ENCODE data around the gene CASP8. TPM values are rescaled to one million over a fixed set of nuclear protein-coding genes. Genes with fewer than 3 reads are reported as not detected.

Gene CASP8
- total and polyA plus RNA-seq, 2 of the 13 experiments (the other 11 are each of a cell fraction or from before 2014, with no cell fraction given), result 25.0 to 52.8 TPM

- POLR2A ChIA-PET, result interaction anchor here (0.8 to 3.5 kb wide), 19 partner anchors 9 to 368 kb away, joined by 3 to 138 read pairs (median 13); partner anchors contain the start of genes CASP10, CASP8, CFLAR and CLK1
- CTCF ChIA-PET (ENCODE audit: low intra/inter-chr PET ratio, low total read pairs), result interaction anchor here (2.2 to 3.4 kb wide), 2 partner anchors 50 to 54 kb away, joined by 6 to 45 read pairs; partner anchors contain the start of gene CASP10
- peak overlapping the region; percentile 84 for H3K4me2 ChIP-seq (ENCODE audit: low read depth, low read length)
- in situ Hi-C loops (cut with HindIII; ENCODE audit: extremely low pct_ligation_motif_present, low pct_unique_long_range_greater_than_20kb), result loop anchor here (5.0 kb wide), 1 partner anchor 50 kb away; the partner anchor contains the start of gene CASP10
- no peaks in the 10 kb centered on the region; a peak in 1 of 5 replicates for H3K27me3 ChIP-seq (ENCODE audit: control insufficient read depth in 1 of 2, insufficient read depth in 2 of 2, low read length in 2 of 2)
- peak overlapping the region; percentile 35 to 98 (median 89); a peak in 5 of 6 replicates for H3K4me3 ChIP-seq (replicated peaks in 1 of 3; ENCODE audit: insufficient read depth in 1 of 3, low read depth in 2 of 3, low read length in 3 of 3)
- peak overlapping the region; percentile 55 for H2AFZ ChIP-seq (ENCODE audit: low read length)
- H3K36me3 ChIP-seq (replicated peaks in 1 of 2; ENCODE audit: control insufficient read depth in 1 of 2, insufficient read depth in 2 of 2, low read length in 2 of 2), result peaks cover 0 to 4% of the 10 kb centered on the region in 2 experiments; a peak in 2 of 5 replicates
- 5% methylated on average over 8 of the region's 8 CpGs for WGBS (ENCODE audit: low lambda C conversion rate)
- FAIRE-seq (peak; percentile 89), DNase-seq (ENCODE audit: low spot score) (peak; percentile 98), ATAC-seq (peak; percentile 67)
- H3K9ac ChIP-seq (ENCODE audit: insufficient read depth, low read depth, low read length), result peak overlapping the region; percentile 54
- H3K4me1 ChIP-seq (ENCODE audit: insufficient read depth, low read length), result peaks cover 36% of the 10 kb centered on the region
- BruUV-seq (replicated peaks), result TSS peak; percentile 93
- intact Hi-C loops (cut with micrococcal nuclease; ENCODE audit: unreplicated experiment), result loop anchor here (1.0 to 10.0 kb wide), 7 partner anchors 28 to 553 kb away; partner anchors contain the start of genes ALS2, CASP10, CFLAR and STRADB
- H3K27ac ChIP-seq (ENCODE audit: extremely low read length, insufficient read depth, low read length), result peak overlapping the region; percentile 78
- H4K20me1 ChIP-seq (ENCODE audit: insufficient read depth, low read length), result 0 out of 2 replicates have a peak, but pooled peaks cover 4% of the 10 kb centered on the region
- H3K9me3 ChIP-seq (ENCODE audit: low read length), result no peaks in the 10 kb centered on the region
- peaks cover 37% of the 10 kb centered on the region for H3K79me2 ChIP-seq (ENCODE audit: insufficient read depth, low read length)
- TF ChIP-seq ZNF121 (CRISPR knock-in tag; IDR thresholded peaks at IDR 0.05), result peak; percentile 53
- TF ChIP-seq GFI1 (CRISPR knock-in tag; IDR thresholded peaks at IDR 0.05; ENCODE audit: borderline replicate concordance), result no peak; the same call in 1 of the 2 replicates
- no peak for TF ChIP-seq ETV6 (CRISPR knock-in tag; conservative IDR thresholded peaks at IDR 0.05)
- TF ChIP-seq E2F1 (CRISPR knock-in tag; IDR thresholded peaks at IDR 0.05), result no peak
- no peak for TF ChIP-seq ZNF441 (CRISPR knock-in tag; IDR thresholded peaks at IDR 0.05; ENCODE audit: borderline replicate concordance)
- no peak for TF ChIP-seq NR1H2 (CRISPR knock-in tag; IDR thresholded peaks at IDR 0.05; ENCODE audit: borderline replicate concordance, low read depth)
- peak; percentile 92 for TF ChIP-seq ZGPAT (CRISPR knock-in tag; IDR thresholded peaks at IDR 0.05)
- TF ChIP-seq SSRP1 (CRISPR knock-in tag; IDR thresholded peaks at IDR 0.05), result peak; percentile 85
- peak; percentile 52 for TF ChIP-seq ZEB1 (IDR thresholded peaks at IDR 0.05; ENCODE audit: insufficient replicate concordance, low read depth)
- peak; percentile 76; the same call in 1 of the 2 replicates for TF ChIP-seq ARID2 (CRISPR knock-in tag; IDR thresholded peaks at IDR 0.05; ENCODE audit: borderline replicate concordance)
- TF ChIP-seq ATF2 (CRISPR knock-in tag; IDR thresholded peaks at IDR 0.05), result peak; percentile 80; the same call in 1 of the 2 replicates
- no peak; the same call in 1 of the 2 replicates for TF ChIP-seq ARNT2 (CRISPR knock-in tag; IDR thresholded peaks at IDR 0.05; ENCODE audit: low read depth)
- no peak for TF ChIP-seq ZNF235 (CRISPR knock-in tag; IDR thresholded peaks at IDR 0.05; ENCODE audit: borderline replicate concordance)
- TF ChIP-seq ZNF136 (CRISPR knock-in tag; IDR thresholded peaks at IDR 0.05; ENCODE audit: low read depth), result peak; percentile 90; the same call in 1 of the 2 replicates
- TF ChIP-seq DMAP1 (CRISPR knock-in tag; IDR thresholded peaks at IDR 0.05), result peak; percentile 73; the same call in 1 of the 2 replicates
- peak; percentile 66; the same call in 1 of the 2 replicates for TF ChIP-seq ZBTB38 (CRISPR knock-in tag; IDR thresholded peaks at IDR 0.05)
- peak; percentile 90 for TF ChIP-seq ZNF878 (CRISPR knock-in tag; IDR thresholded peaks at IDR 0.05)
- TF ChIP-seq ZNF766 (CRISPR knock-in tag; IDR thresholded peaks at IDR 0.05; ENCODE audit: borderline replicate concordance), result peak; percentile 87
Observed at GRCh38 chr2:201231781-201232466, 28.4 kb upstream of the CASP8 start.

Data from HepG2 (cell line).